GM21786 (cell line): ENCODE data around the gene ZNF552.
A peak's percentile ranks its signal among the peaks of the same experiment; 100 is the strongest.
"Not testable (repeated sequence)": the region's sequence is repeated elsewhere in the genome, so short reads cannot be mapped to it uniquely, and the experiment has no call there.

ENCODE experiments used
- ATAC-seq: cut with Tn5 transposase; IDR thresholded peaks from one replicate; pipeline ENCODE4 v1.9.1; 2021; ENCODE audit not compliant: unreplicated experiment

ZNF552 gene

GRCh38 chr19:57814505-57815246, at the start of gene ZNF552:
Gene ZNF552, minus strand, starts transcription at chr19:57814913. Its CDS starts 170 bp downstream, at chr19:57814743.
- peak; percentile 71 for ATAC-seq

- not testable (repeated sequence) for ATAC-seq
Observed at GRCh38 chr19:57862351-57862750, 47.6 kb upstream of the ZNF552 start.

DNA sequence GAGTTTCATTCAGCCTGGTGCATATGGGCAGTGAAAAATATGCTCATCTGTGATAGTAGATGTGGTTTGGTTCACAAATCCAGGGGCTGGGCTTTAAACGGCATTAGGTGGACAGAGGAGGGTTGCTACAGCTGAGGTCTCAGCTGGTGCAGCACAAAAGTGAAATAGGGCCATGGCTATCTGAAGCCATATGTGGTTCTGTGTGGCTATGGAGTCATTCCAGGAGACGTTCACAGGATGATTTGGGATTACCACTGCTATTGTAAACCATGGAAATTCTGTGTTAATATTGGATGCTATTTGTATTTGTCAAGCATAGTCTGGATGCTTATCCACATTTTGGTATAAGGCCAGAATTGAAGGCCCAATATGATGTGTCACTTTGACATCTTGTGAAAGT, 39.4 kb upstream of the ZNF552 start:
- not testable (repeated sequence) for ATAC-seq

- not testable (repeated sequence) for ATAC-seq
Observed at GRCh38 chr19:57851812-57852603, 37.3 kb upstream of the ZNF552 start.

- ATAC-seq: no peak
Observed at GRCh38 chr19:57850553-57851017, 35.9 kb upstream of the ZNF552 start.

GRCh38 chr19:57849666-57850473, 35.2 kb upstream of the ZNF552 start, which contains the start of gene ZNF587:
Gene ZNF587, plus strand, starts transcription at chr19:57849859. Its CDS starts 180 bp downstream, at chr19:57850039.
- ATAC-seq: peak; percentile 97

GRCh38 chr19:57849162-57849665, 34.5 kb upstream of the ZNF552 start:
- ATAC-seq: not testable (repeated sequence)

DNA sequence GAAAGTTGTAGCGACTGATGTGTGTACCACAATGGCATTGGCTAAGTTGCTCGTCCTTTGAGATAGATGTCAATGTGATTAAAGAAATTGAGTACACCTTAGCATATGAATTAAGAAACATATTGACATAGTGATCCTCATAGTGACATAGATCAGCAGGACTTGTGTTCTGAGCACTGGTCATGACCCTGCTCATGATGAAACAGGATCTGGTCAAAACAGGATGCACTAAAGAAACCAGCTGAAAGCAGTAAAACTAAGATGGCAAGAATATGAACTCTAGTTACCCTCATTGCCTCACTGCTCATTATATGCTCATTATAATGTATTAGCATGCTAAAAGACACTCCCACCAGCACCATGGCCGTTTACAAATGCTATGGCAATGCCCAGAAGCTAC, 32.5 kb upstream of the ZNF552 start:
- ATAC-seq: not testable (repeated sequence)

DNA sequence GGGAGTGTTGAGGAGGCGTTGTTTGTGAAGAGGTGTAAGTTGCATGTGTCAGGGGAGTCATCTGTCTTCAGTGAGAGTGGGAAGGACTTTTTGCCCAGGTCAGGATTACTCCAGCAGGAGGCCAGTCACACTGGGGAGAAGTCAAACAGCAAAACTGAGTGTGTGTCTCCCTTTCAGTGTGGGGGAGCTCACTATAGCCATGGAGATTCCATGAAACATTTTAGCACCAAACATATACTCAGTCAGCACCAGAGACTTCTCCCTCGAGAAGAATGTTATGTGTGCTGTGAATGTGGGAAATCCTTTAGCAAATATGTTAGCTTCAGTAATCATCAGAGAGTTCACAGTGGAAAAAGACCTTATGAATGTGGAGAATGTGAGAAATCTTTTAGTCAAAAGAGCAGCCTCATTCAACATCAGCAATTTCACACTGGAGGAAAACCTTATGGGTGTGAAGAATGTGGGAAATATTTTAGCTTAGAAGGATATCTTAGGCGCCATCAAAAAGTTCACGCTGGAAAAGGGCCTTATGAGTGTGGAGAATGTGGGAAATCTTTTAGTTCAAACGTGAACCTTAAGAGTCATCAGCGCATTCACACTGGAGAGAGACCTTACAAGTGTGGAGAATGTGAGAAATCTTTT, 26.5 kb upstream of the ZNF552 start:
- ATAC-seq: no peak

DNA sequence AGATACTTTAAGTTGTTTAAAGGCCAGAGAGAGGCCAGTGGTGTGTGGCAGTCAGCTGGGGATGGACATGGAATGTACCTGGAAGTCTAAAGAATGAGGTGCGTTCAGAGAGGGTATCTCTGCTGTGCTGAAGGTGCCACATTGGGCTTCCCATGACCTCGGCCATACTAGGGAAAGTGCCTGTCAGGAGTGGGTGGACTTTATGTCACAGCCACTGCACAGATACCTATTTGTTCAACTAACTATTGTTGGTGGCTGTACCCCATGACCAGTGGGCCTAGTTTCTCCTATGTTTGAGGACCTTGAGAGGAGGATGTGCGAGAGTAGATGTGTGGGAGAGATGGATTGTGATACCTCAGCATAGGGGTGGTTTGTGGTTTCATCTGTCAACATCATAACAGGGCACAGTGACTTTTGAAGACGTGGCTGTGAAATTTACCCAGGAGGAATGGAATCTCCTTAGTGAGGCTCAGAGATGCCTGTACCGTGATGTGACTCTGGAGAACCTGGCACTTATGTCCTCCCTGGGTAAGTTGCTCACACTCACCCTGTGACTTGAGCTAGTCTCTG, 24.0 kb upstream of the ZNF552 start:
- not testable (repeated sequence) for ATAC-seq

DNA sequence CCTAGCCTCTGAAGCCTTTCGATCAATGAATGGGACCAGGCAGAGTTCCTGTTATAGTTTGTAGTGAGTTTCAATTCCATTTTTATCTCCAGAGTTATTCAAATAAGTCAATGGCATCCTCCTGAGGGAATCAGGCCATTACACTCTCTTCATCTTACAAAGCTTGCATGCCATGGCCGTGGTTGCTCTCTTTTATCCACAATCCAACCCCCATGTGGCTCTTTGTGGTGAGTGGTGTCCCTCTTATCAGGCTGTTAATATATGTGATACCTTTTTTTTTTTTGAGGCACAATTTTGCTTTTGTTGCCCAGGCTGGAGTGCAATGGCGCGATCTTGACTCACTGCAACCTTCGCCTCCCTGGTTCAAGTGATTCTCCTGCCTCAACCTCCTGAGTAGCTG, 22.3 kb upstream of the ZNF552 start:
- ATAC-seq: not testable (repeated sequence)

GRCh38 chr19:57830071-57830602, 15.4 kb upstream of the ZNF552 start, which contains the start of gene ZNF587B:
Gene ZNF587B, plus strand, starts transcription at chr19:57830299. Its CDS starts 230 bp downstream, at chr19:57830529.
- no peak for ATAC-seq

DNA sequence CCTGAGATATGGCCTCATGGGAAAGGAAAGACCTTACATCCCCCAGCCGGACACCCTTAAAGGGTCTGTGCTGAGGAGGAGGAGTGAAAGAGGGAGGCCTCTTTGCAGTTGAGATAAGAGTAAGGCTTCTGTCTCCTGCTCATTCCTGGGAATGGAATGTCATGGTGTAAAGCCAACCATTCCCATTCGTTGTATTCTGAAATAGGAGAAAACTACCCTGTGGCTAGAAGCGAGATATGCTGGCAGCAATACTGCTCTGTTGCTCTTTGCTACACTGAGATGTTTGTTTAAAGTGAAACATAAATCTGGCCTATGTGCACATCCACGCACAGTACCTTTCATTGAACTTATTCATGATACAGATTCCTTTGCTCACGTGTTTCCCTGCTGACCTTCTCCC, 14.6 kb upstream of the ZNF552 start:
- ATAC-seq: no peak

GRCh38 chr19:57825511-57825910, 10.8 kb upstream of the ZNF552 start:
- ATAC-seq: no peak

DNA sequence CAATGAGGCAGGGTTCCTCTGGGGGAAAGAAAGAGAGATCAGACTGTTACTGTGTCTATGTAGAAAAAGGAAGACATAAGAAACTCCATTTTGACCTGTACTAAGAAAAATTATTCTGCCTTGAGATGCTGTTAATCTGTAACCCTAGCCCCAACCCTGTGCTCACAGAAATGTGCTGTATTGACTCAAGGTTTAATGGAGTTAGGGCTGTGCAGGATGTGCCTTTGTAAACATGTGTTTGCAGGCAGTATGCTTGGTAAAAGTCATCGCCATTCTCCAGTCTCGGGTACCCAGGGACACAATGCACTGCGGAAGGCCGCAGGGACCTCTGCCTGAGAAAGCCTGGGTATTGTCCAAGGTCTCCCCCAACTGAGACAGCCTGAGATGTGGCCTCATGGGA, 8.9 kb upstream of the ZNF552 start:
- not testable (repeated sequence) for ATAC-seq

DNA sequence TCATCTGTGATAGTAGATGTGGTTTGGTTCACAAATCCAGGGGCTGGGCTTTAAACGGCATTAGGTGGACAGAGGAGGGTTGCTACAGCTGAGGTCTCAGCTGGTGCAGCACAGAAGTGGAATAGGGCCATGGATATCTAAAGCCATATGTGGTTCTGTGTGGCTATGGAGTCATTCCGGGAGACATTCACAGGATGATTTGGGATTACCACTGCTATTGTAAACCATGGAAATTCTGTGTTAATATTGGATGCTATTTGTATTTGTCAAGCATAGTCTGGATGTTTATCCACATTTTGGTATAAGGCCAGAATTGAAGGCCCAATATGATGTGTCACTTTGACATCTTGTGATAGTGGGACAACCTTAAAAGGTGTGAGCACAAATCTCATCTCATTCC, 8.4 kb upstream of the ZNF552 start:
- ATAC-seq: not testable (repeated sequence)

DNA sequence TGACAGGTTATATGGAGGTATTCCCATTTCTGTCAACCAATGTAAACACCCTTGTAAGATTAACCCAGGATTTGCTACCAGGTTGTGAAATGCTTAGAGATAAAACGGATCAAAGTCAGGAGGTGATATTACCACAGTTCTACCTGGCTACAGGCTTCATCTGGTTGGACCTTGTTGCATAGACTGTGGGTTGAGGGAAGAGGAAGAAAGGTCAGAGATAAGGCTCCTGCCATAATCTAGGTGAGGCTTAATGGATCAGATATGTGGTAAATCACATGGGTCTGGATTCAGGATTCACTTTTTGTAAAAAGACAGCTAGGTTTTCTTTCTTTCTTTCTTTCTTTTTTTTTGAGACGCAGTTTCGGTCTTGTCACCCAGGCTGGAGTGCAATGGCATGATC, 6.8 kb upstream of the ZNF552 start:
- not testable (repeated sequence) for ATAC-seq

DNA sequence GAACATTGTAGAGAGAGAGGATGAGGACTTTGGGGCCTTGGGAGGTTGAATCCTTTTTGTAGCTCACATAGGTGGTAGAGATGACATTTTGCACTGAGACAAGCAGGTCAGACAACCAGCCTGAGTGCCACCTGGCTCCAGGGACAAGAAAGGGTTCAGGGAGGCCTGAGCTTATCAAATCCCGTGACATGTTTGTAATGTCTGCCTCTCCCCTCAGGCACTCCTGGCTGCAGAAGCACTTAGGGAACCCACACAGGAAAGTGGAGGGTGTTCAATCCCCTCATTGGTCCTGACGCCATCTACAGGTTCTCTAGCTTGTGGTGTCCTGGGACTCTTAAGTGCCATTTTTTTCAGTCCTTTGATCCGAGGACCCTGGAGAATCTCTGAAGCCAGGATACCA, 6.4 kb upstream of the ZNF552 start:
- ATAC-seq: not testable (repeated sequence)

DNA sequence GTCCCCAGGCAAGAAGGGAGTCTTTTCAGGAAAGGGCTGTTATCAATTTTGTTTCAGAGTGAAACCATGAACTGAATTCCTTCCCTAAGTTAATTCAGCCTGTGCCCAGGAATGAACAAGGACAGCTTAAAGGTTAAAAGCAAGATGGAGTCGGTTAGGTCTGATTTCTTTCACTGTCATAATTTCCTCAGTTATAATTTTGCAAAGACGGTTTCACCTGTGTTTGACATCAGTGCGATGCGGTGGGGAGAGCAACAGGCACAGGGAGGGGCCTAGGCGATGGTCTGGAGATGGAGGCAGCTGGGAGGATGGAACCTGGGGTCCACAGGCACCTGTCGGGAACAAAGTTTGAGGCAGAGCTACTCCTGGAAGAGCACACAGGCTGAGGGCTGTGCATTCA, 5.9 kb upstream of the ZNF552 start:
- ATAC-seq: no peak
